ENCODE data around the gene CCDC50. TPM values are rescaled to one million over a fixed set of nuclear protein-coding genes. Genes with fewer than 3 reads are reported as not detected.

Gene CCDC50
- total and polyA plus RNA-seq, 2 of the 8 experiments (the other 6 are each of a cell fraction or from before 2014, with no cell fraction given), result 7.3 to 19.2 TPM

GRCh38 chr3:191355406-191355805 lies 26.2 kb downstream of the CCDC50 start (continued):
- TF ChIP-seq TCF12 (IDR thresholded peaks at IDR 0.05; ENCODE audit: low read depth, low read length) (no peak), MAFK (IDR thresholded peaks at IDR 0.05; ENCODE audit: low read depth, low read length) (no peak), POLR2A (IDR thresholded peaks at IDR 0.05; ENCODE audit: control extremely low read depth in 1 of 2, low read depth in 2 of 2, low read length in 2 of 2) (no peak), SIN3A (conservative IDR thresholded peaks at IDR 0.05 in 1 of 2, IDR thresholded peaks at IDR 0.05 in 1 of 2; ENCODE audit: low read depth in 1 of 2, low read length in 2 of 2) (no peak), USF2 (IDR thresholded peaks at IDR 0.05; ENCODE audit: low read length) (no peak), RXRA (IDR thresholded peaks at IDR 0.05; ENCODE audit: insufficient read depth, low read depth, low read length) (no peak), HDAC6 (IDR thresholded peaks at IDR 0.05; ENCODE audit: low read depth, low read length) (no peak)

All from H1 (cell line).